HG03558 (cell line): ENCODE data around the gene TCOF1.
A peak's percentile ranks its signal among the peaks of the same experiment; 100 is the strongest.

ENCODE experiments used
- ATAC-seq: cut with Tn5 transposase; IDR thresholded peaks from one replicate; pipeline ENCODE4 v1.9.1; 2021; ENCODE audit warnings: moderate number of reproducible peaks; ENCODE audit not compliant: unreplicated experiment; ENCODE audit errors: extremely low read depth

TCOF1 gene

DNA sequence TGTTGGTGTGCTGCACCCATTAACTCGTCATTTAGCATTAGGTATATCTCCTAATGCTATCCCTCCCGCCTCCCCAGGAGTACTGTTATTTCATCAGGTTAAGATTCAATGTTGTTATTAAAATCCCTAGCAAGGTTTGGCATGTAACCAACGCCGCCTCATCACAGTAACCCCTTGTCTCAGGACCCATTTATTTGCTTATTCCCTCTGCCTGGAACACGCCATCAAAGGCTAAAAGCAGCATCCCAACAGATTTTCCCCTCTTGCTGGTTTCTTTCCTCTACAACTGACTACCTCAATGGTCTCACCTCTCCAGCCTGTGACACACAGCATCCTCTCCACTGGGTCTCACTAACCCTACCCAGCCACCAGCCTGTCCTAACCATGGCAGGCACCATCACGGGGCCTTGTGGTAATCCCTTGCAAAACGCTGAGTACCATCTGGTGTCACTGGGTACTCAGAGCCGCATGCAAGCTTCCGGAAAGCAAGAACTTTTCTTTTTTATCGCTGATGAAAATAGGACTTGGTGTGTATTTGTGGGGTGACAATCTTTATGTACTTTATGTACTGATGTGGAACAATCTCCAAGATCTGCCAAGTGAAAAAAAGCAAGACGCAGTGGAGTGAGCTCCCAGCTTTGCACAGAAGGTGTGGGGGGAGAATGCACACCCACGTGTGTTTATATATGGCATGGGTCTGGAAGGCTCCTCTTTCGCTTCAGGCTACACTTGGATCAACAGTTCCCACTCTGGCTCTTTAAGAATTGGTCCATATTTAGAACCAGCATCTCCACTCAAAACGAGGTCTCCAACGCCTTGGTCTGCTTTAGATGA, 86.0 kb downstream of the TCOF1 start:
- no peak for ATAC-seq

DNA sequence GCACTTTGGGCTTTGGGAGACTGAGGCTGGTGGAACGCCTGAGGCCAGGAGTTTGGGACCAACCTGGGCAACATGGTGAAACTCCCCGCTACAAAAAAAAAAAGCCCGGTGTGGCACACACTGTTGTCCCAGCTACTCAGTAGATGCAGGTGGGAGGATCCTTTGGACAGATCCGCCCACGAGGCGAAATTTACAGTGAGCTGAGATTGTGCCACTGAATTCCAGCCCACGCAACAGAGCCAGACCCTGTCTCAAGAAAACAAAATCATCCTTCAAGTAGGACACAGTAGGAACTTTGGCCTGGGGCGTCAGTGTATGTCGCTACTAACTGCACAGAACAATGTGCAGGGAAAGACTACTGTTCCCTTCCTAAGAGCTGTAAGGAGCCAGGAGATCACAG, 87.3 kb downstream of the TCOF1 start:
- no peak for ATAC-seq

DNA sequence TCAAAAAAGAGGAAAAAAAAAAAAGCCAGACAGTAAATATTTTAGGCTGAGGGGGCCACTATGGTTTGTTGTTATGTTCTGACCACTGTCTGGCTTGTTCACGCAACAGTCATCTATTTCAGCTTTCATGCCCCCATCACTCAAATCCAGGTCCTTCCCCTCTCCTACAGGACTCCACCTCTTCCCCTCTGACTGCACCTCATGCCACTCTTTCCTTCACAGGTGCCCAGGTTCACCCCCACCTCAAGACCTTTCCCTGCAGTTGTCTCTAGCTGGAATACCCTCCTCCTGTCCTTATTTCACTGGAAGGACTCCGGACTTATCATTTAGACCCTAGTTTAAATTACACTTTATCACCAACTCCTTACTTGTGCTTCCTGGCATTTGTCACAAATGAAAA, 88.6 kb downstream of the TCOF1 start:
- no peak for ATAC-seq

DNA sequence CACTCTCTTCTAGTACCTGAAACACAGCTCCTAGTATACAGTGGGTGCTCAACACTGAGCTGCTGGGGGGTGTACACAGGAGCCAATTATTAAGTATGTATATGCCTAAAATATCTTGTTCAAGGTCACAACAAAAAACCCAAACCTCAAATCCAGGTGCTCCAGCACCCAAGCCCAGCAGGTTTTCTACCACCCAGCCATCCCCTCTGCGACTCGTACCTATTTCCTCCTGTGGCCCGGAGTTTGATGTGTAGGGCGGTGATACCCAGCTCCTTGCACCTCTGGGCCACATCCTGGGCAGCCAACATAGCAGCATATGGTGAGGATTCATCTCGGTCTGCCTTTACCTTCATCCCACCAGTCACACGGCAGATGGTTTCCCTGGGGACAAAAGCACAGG, 89.1 kb downstream of the TCOF1 start:
- ATAC-seq: no peak

DNA sequence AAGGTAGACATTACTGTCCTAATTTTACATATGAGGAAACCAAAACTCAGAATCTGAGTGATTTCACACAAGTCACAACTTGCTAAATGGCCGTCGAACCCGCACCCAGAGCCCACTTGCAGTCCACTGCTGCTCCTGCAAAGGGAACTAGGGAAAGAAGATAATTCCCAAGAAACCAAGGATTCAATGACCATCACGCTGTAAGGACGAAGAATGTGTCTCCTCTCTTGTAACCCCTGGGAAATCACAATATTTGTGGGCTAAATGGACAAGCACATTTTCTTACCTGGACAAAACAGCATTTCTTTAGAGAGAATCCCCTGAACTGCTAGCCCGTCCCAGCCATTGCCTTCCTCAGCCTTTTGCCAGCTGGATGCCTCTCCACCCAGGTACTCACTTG, 89.7 kb downstream of the TCOF1 start:
- ATAC-seq: no peak

DNA sequence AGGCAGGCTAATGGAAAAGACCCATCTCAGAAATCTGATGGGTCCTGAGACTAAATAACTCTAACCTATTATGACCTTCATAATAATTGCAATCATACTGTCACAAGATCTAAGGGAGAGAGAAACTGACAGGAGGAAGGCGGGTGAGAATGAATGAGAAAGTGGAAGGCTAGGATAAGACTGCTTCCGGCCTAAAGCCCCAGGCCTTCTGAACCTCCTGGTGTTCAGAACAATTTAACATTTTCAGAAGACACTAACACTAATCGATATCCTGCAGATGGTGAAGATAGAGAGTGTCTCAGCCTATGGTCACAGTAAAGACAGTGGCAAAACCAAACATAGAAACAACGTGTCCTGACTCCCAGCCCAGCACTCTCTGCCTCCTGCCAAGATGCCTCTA, 90.8 kb downstream of the TCOF1 start:
- no peak for ATAC-seq

DNA sequence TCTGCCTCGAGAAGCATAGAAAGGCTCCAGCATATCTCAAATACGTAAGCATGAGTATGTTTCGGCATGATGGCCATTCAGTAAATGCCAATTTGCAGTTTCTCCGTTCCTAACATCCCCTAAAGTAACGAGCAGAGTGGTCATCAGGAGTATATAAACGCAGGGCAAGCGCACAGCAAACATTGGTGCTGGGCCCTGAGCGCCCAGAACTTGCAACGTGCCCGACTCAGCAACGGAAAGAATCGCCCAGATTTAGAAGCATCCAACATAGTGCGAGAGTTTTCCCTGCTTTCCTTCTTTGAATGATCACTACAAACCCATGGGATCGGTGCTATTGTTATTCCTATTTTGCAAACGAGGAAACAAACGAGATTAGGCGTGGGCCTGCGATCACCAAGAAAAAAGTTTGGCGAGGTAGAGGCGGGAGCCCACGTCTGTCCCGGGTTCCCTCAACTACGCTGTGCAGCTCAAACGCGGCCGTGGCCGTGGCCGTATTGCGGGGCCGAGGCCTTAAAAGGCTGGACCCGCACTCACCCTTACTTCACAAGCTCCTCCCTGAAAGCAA, 91.5 kb downstream of the TCOF1 start:
- ATAC-seq: peak; percentile 13
